IPS-20b (cell line): ENCODE measurements around the gene DYNLT1.
"Not testable (repeated sequence)": the region's sequence is repeated elsewhere in the genome, so short reads cannot be mapped to it uniquely, and the experiment has no call there.

ENCODE experiments used
- H3K27ac ChIP-seq: one replicate; pipeline ENCODE4 v1.5.1; 2013; ENCODE audit warnings: low read length
- H3K27me3 ChIP-seq: 2 replicates; pipeline ENCODE4 v1.6.1; 2013; ENCODE audit warnings: mild to moderate bottlenecking, low read length, inconsistent platforms; ENCODE audit not compliant: insufficient read depth
- H3K36me3 ChIP-seq: 2 replicates; pipeline ENCODE4 v1.6.1; 2013; ENCODE audit warnings: low read depth, mild to moderate bottlenecking, inconsistent platforms, low read length, moderate library complexity; ENCODE audit not compliant: insufficient read depth
- H3K4me1 ChIP-seq: 2 replicates; pipeline ENCODE4 v1.6.1; 2013; ENCODE audit warnings: mild to moderate bottlenecking, control low read depth, inconsistent platforms, low read length, moderate library complexity; ENCODE audit not compliant: insufficient read depth
- H3K4me3 ChIP-seq: 2 replicates; pipeline ENCODE4 v1.5.1; 2013; ENCODE audit warnings: mild to moderate bottlenecking, low read length, inconsistent platforms
- H3K9ac ChIP-seq: 2 replicates; pipeline ENCODE4 v1.6.1; 2013; ENCODE audit warnings: low read depth, mild to moderate bottlenecking, inconsistent platforms, low read length, moderate library complexity
- H3K9me3 ChIP-seq: 2 replicates; pipeline ENCODE4 v1.6.1; 2013; ENCODE audit warnings: mild to moderate bottlenecking, low read depth, low read length, inconsistent platforms; ENCODE audit not compliant: insufficient read depth

The DYNLT1 gene

DNA sequence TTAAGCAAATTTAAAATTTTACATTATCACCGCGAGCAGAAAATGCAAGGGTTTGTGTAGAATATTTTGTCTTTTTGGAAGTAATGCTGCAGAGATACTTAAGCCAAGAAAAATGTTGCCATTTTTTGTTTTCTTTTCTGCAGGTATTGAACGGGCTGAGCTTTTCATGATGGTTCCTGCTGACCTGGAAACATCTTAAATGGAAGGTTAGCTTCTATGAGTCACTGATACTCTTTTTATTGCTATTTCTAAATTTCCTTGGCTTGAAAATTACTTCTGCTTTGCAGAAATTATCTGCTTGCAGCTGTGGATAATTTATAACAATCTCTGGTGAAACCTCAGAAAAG is 18.0 kb upstream of the DYNLT1 start:
- no peak overlapping the region for H3K4me3 ChIP-seq
- H3K27ac ChIP-seq: no peak overlapping the region
- peaks cover 10% of the 10 kb centered on the region; the same call in 1 of the 2 replicates for H3K27me3 ChIP-seq
- H3K36me3 ChIP-seq: no peaks in the 10 kb centered on the region
- H3K9me3 ChIP-seq: no peaks in the 10 kb centered on the region
- peaks cover 5% of the 10 kb centered on the region; the same call in 1 of the 2 replicates for H3K4me1 ChIP-seq
- H3K9ac ChIP-seq: no peak overlapping the region

DNA sequence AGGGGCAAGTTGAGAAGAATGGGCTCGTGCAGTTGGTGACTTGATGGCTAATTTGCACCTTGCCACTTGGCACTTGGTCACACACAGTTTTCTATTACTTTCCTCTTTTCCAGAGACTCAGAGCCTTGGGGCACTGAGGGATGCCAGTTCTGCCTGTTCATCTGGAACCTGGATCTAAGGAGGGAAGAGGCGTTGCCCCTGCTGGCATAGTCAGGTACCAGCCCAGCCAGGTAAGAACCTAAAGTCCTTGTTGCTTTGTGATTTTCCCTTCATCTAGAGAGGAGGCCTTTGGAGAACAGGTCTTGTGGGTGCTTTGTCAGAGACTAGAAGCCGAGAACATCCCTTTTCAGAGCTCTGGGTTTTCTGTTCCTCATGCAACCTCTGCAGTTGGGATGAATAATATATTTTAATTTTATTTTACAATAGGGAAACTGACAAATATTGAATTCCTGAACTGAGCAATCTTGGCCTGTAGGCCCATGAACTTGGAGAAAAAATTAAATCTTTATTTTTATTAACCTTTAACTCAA is 16.7 kb upstream of the DYNLT1 start:
- peaks cover 5% of the 10 kb centered on the region; the same call in 1 of the 2 replicates for H3K4me1 ChIP-seq

DNA sequence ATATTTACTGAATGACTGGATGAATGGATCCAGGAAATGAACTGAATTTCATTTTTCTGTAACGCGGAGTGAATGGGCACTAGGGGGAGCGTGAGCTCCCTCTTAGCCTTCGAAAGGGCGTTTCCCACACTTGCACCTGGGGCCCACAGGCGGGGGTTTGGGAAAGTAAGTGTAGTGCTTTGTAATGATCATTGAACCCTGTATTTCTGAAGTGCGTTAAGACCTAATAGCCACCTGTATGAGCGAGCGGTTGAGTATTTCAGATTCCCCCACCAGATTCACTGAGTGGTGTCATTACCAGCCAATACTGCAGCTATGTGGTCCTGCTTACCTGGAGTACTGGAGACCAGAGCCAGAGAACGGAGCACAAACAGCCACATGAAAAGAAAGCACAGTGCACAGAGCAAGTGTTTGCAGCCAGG is 15.8 kb upstream of the DYNLT1 start:
- Histone ChIP-seq H3K9ac (no peak overlapping the region), H3K27ac (no peak overlapping the region), H3K27me3 (peaks cover 10% of the 10 kb centered on the region; the same call in 1 of the 2 replicates), H3K9me3 (no peaks in the 10 kb centered on the region), H3K4me3 (no peak overlapping the region), H3K4me1 (peaks cover 5% of the 10 kb centered on the region; the same call in 1 of the 2 replicates), H3K36me3 (no peaks in the 10 kb centered on the region)

More for the DNA sequence above, 16.7 kb upstream of the DYNLT1 start:
- Histone ChIP-seq H3K27me3 (peaks cover 10% of the 10 kb centered on the region; the same call in 1 of the 2 replicates), H3K9me3 (no peaks in the 10 kb centered on the region), H3K36me3 (no peaks in the 10 kb centered on the region), H3K4me3 (no peak overlapping the region), H3K27ac (no peak overlapping the region), H3K9ac (no peak overlapping the region)

DNA sequence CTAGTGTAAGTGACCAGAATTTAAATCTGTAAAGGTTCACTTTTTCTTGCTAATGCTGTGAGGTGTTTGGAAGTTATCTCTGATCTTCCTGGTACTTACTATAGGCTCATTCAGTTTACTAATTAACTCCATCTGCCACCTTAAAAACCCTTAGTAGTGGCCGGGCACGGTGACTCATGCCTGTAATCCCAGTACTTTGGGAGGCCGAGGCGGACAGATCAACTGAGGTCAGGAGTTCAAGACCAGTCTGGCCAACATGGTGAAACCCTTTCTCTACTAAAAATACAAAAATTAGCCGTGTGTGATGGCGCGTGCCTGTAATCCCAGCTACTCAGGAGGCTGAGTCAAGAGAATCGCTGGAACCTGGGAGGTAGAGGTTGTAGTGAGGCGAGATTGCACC is 12.4 kb upstream of the DYNLT1 start:
- H3K9me3 ChIP-seq, H3K36me3 ChIP-seq, H3K4me3 ChIP-seq, H3K27ac ChIP-seq, H3K27me3 ChIP-seq, H3K9ac ChIP-seq, H3K4me1 ChIP-seq: not testable (repeated sequence)

DNA sequence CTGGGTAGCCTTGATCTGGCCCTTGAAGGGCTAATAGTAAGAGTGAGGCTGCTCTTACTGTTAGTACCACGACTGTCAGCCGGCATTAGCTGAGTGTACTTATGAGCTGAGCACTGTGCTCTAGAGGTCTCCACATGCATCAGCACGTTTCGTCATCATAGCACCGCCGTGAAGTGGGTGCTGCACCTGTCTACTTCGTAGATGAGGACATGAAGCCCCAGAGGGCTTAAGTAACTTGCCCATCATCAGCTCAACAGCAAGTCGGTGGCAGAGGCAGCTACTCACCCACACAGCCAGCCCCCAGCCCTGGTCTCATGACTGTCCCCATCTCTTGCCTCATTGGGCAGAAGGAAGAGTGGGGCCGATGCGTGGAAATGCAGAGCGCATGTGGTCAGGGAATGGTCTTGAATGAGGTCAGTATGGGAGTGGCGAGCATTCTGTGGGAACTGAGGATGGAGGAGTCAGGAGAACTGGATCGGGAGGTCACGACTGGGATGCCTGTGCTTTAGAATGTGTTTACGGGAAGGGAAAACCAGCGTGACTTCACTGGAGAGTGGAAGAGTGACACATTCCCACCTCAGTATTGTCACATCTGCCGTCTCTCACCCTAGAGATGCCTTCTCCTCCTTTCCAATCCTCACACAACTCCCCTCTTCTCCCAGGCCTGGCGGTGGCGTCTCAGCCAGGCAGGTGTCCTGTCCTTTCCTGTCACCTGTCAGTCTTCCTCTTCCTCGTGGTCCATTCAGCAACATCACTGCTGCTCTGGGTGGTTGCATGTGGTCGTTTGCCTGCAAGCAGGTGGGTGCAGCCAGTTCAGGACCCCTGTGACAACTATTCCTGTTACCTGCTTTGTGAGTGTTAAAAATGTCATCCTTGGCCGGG is 11.3 kb upstream of the DYNLT1 start:
- no peaks in the 10 kb centered on the region for H3K27me3 ChIP-seq
- H3K9ac ChIP-seq: no peak overlapping the region
- H3K4me3 ChIP-seq: no peak overlapping the region
- H3K36me3 ChIP-seq: no peaks in the 10 kb centered on the region
- no peak overlapping the region for H3K27ac ChIP-seq
- 0 out of 2 replicates have a peak, but pooled peaks cover 3% of the 10 kb centered on the region for H3K4me1 ChIP-seq
- no peaks in the 10 kb centered on the region for H3K9me3 ChIP-seq

DNA sequence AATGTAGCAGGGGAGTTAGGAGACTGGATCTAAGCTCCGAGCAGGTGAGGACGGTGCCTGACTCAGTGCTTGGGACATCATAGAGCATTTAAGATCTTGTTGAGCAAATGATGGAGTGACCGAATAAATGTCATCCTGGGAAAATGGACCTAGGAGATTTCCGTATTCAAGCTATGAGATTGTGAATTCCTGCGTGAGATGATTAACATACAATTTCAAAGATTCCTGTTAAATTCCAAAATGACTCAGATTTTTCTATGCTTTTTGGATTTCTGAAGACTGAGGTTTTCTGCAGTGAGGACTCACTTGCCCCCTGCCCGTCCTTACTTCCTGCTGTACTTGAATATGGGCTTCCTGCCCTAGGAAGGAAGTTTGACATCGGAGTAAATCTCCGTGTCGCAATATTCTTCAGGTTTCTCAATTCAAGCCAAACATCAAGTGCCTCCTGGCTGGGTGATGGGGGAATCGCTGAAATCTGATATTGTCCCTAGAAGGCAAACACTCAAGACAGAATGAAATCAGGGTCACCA is 10.5 kb upstream of the DYNLT1 start:
- no peak overlapping the region for H3K9ac ChIP-seq
- H3K27ac ChIP-seq: no peak overlapping the region
- no peak overlapping the region for H3K4me3 ChIP-seq
- H3K27me3 ChIP-seq: no peaks in the 10 kb centered on the region
- H3K4me1 ChIP-seq: 0 out of 2 replicates have a peak, but pooled peaks cover 3% of the 10 kb centered on the region
- H3K9me3 ChIP-seq: no peaks in the 10 kb centered on the region
- H3K36me3 ChIP-seq: no peaks in the 10 kb centered on the region

DNA sequence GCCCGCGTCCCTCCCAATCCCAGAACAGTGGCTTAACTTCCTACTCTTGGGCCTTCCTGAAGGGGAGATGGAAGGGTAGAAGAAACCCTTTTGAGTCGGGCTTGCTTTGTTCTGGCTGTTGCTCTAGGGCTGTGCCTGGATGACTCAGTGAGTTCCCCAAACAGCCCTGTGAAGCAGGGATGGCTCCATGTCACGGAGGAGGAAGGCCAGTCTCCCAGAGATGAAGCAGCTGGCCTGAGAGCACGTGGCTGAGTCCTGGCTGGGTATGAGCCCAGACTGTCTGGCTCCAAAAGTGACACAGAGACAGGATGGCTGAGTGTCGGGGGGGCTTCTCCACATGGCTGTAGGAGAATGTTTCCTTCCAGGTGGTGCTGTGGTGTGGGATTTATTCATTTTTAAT is 10.0 kb upstream of the DYNLT1 start:
- H3K27me3 ChIP-seq: no peaks in the 10 kb centered on the region
- H3K9ac ChIP-seq: no peak overlapping the region
- H3K36me3 ChIP-seq: no peaks in the 10 kb centered on the region
- no peak overlapping the region for H3K4me3 ChIP-seq
- no peak overlapping the region for H3K27ac ChIP-seq
- 0 out of 2 replicates have a peak, but pooled peaks cover 3% of the 10 kb centered on the region for H3K4me1 ChIP-seq
- H3K9me3 ChIP-seq: no peaks in the 10 kb centered on the region

DNA sequence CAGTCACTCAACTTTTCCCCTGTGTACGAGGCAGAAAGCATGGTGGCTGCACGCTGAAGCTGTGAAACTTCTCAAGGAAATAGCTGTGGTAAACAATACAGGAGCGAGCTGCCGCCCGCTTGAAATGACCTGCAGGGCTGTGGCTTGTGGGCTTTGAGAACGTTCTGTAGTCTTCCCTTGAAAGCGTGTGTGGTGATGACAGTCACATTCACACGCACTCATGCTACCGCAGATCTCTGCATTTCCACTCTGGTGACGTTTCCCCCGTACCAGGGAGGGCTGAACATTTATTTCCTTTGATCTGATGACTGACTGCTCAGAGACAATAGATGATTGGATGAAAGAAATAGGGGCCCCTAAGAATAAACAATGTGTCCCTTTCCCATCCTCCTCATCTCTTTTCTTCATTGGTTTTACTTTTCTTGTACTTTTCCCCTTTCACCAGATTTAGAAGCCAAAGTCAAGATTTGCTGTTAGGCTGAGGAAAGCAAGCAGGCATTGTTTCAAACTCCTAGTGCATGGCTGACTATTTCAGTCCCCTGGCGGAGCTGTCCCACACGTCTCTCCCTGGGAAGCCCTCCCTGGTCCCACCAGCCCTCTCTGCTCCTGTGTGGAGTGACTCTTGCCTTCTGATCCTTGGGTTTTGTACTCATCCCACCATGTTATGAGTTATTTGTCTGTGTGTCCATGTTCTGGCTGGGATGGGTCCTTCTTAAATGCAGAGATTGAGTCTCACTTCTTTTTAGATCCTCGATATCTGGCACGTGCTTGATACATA is 9.2 kb upstream of the DYNLT1 start:
- H3K27me3 ChIP-seq: no peaks in the 10 kb centered on the region
- H3K36me3 ChIP-seq: no peaks in the 10 kb centered on the region
- H3K27ac ChIP-seq: no peak overlapping the region
- no peak overlapping the region for H3K4me3 ChIP-seq
- 0 out of 2 replicates have a peak, but pooled peaks cover 3% of the 10 kb centered on the region for H3K4me1 ChIP-seq
- H3K9me3 ChIP-seq: no peaks in the 10 kb centered on the region
- no peak overlapping the region for H3K9ac ChIP-seq

DNA sequence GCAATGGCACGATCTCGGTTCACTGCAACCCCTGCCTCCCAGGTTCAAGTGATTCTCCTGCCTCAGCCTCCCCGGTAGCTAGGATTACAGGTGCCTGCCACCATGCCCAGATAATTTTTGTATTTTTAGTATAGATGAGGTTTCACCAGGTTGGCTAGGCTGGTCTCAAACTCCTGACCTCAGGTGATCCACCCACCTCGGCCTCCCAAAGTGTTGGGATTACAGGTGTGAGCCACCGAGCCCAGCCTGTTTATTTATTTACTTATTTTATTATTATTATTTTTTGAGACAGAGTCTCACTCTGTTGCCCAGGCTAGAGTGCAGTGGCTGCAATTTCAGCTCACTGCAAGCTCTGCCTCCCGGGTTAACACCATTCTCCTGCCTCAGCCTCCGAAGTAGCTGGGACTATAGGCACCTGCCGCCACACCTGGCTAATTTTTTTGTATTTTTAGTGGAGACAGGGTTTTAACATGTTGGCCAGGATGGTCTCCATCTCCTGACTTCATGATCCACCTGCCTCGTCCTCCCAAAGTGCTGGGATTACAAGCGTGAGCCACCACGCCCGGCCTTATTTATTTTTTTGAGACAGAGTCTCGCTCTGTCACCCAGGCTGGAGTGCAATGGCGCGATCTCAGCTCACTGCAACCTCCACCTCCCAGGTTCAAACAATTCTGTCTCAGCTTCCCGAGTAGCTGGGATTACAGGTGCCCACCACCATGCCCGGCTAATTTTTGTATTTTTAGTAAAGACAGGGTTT is 7.6 kb upstream of the DYNLT1 start:
- H3K4me1 ChIP-seq, H3K9ac ChIP-seq, H3K27ac ChIP-seq, H3K9me3 ChIP-seq, H3K27me3 ChIP-seq, H3K36me3 ChIP-seq, H3K4me3 ChIP-seq: not testable (repeated sequence)

DNA sequence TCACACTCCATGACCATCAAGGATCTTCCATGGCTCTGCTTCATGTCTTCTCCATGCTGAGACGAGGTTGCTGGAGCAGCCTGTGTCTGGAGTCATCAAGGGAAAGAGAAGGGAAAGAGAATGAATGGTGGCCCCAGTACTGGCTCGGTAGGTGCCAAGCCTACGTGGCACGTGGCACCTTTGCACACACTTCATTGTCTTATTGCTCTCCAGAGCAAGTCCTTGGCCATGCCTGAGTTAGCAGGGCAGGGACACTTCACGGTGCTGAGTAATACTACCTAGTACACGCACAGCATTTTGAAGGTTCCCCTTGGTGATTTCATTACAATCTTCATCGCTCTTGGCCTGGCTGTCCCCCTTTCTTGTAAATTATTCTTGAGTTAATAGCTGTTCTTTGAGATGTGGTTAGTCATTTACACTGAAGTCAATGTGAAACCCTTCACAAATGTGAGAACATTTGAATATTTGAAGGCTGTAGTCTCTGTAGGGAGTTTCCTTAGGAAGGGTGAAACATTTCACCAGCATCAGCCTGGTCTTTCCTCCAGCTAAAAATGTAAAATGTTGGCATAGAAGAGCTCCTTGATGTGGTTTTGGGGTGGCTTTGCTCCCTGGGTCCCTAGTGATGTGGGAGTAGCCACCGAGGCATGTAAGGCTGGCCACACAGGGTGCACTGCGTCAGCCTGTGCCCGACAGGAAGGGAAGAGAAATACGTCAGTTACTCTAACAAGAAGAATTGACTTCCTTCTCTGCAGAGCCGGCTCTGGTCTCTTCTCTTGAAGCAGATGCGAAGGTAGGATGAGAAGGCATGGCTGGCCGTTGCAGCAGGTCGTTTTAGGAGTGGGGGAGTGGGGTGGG is 5.0 kb upstream of the DYNLT1 start, which contains the start of gene SYTL3:
SYTL3 (plus strand) TSS at position 766 of the 855 bp plus-strand sequence. CDS start 13,215 bp downstream, outside the sequence.
- Histone ChIP-seq H3K4me1 (0 out of 2 replicates have a peak, but pooled peaks cover 3% of the 10 kb centered on the region), H3K27ac (no peak within 1 kb of the TSS), H3K27me3 (peaks cover 15% of the 10 kb centered on the region), H3K4me3 (no peak within 1 kb of the TSS), H3K9me3 (no peaks in the 10 kb centered on the region), H3K9ac (no peak within 1 kb of the TSS), H3K36me3 (no peaks in the 10 kb centered on the region)
